ENCODE data around the gene SLC27A4.

The SLC27A4 gene

GRCh38 chr9:128393145-128393775 lies 52.9 kb downstream of the SLC27A4 start:
- Histone ChIP-seq H3K4me3 (ENCODE audit: low read depth, low read length) (no peak overlapping the region), H3K36me3 (ENCODE audit: control insufficient read depth in 2 of 2, insufficient read depth in 1 of 2, low read length in 2 of 2) (peaks cover 0 to 21% of the 10 kb centered on the region in 2 experiments; a peak in 1 of 3 replicates), H3K27ac (ENCODE audit: extremely low read depth, low read depth, low read length) (no peak overlapping the region), H3K4me1 (ENCODE audit: control insufficient read depth, insufficient read depth, low read length) (no peaks in the 10 kb centered on the region), H3K9me3 (ENCODE audit: control insufficient read depth, insufficient read depth, low read depth, low read length) (no peaks in the 10 kb centered on the region)
- CTCF ChIA-PET = no interaction called here
- TF ChIP-seq ZNF16 (tag by site-specific recombination; IDR thresholded peaks at IDR 0.05; ENCODE audit: low read depth) (no peak), WT1 (tag by site-specific recombination; IDR thresholded peaks at IDR 0.05) (no peak), ZNF544 (tag by site-specific recombination; IDR thresholded peaks at IDR 0.05) (no peak), ZNF692 (tag by site-specific recombination; IDR thresholded peaks at IDR 0.05) (no peak), ZBTB8A (tag by site-specific recombination; IDR thresholded peaks at IDR 0.05) (no peak), ZNF174 (tag by site-specific recombination; IDR thresholded peaks at IDR 0.05) (no peak), PRDM1 (tag by site-specific recombination; IDR thresholded peaks at IDR 0.05) (no peak), OVOL3 (tag by site-specific recombination; IDR thresholded peaks at IDR 0.05) (no peak), ZNF777 (tag by site-specific recombination; IDR thresholded peaks at IDR 0.05; ENCODE audit: borderline replicate concordance) (no peak), ZNF19 (tag by site-specific recombination; IDR thresholded peaks at IDR 0.05; ENCODE audit: low read depth) (no peak), ZNF221 (tag by site-specific recombination; IDR thresholded peaks at IDR 0.05; ENCODE audit: borderline replicate concordance) (no peak), ZNF704 (tag by site-specific recombination; IDR thresholded peaks at IDR 0.05) (no peak), ELK4 (IDR thresholded peaks at IDR 0.05; ENCODE audit: borderline replicate concordance, low read depth, low read length) (no peak), ZFP3 (tag by site-specific recombination; IDR thresholded peaks at IDR 0.05; ENCODE audit: low read depth) (no peak)
- POLR2A ChIA-PET = interaction anchor here (0.6 kb wide), 1 partner anchor 14 kb away, joined by 4 read pairs; no protein-coding TSS in a partner anchor

- Histone ChIP-seq H3K4me1 (ENCODE audit: control insufficient read depth, insufficient read depth, low read length) (no peaks in the 10 kb centered on the region), H3K36me3 (ENCODE audit: control insufficient read depth in 2 of 2, insufficient read depth in 1 of 2, low read length in 2 of 2) (peaks cover 0 to 14% of the 10 kb centered on the region in 2 experiments; a peak in 1 of 3 replicates), H3K4me3 (ENCODE audit: low read depth, low read length) (no peak overlapping the region), H3K27ac (ENCODE audit: extremely low read depth, low read depth, low read length) (no peak overlapping the region), H3K9me3 (ENCODE audit: control insufficient read depth, insufficient read depth, low read depth, low read length) (no peaks in the 10 kb centered on the region)
- ChIA-PET CTCF (interaction anchor here (1.3 kb wide), 1 partner anchor 16 kb away, joined by 5 read pairs; no protein-coding TSS in a partner anchor), POLR2A (interaction anchor here (0.6 kb wide), 1 partner anchor 13 kb away, joined by 4 read pairs; no protein-coding TSS in a partner anchor)
- TF ChIP-seq ZSCAN4 (tag by site-specific recombination; IDR thresholded peaks at IDR 0.05) = no peak
- TF ChIP-seq ZBTB10 (tag by site-specific recombination; IDR thresholded peaks at IDR 0.05) = no peak
- TF ChIP-seq REST (tag by site-specific recombination; IDR thresholded peaks at IDR 0.05) = peak; percentile 75
- TF ChIP-seq ZNF335 (tag by site-specific recombination; conservative IDR thresholded peaks at IDR 0.05) = no peak
- TF ChIP-seq KLF10 (tag by site-specific recombination; IDR thresholded peaks at IDR 0.05) = peak; percentile 39
- TF ChIP-seq ZXDB (tag by site-specific recombination; IDR thresholded peaks at IDR 0.05) = no peak
- peak; percentile 49; the same call in 1 of the 2 replicates for TF ChIP-seq ZBTB6 (tag by site-specific recombination; IDR thresholded peaks at IDR 0.05)
- TF ChIP-seq ZNF132 (tag by site-specific recombination; IDR thresholded peaks at IDR 0.05; ENCODE audit: borderline replicate concordance) = no peak
These were observed 53.6 kb downstream of the SLC27A4 start for GRCh38 chr9:128393970-128394369.

Measured in HEK293 (cell line).